NCI-H460 (cell line): ENCODE data around the gene MCM7. TPM values are rescaled to one million over a fixed set of nuclear protein-coding genes. Genes with fewer than 3 reads are reported as not detected.
"Not testable (repeated sequence)": the region's sequence is repeated elsewhere in the genome, so short reads cannot be mapped to it uniquely, and the experiment has no call there.

ENCODE experiments used
- DNase-seq: peaks from one replicate; pipeline ENCODE4 v3.0.0-alpha.2; 2016; ENCODE audit warnings: low read depth; ENCODE audit errors: extremely low read depth
- polyA plus RNA-seq: library from polyadenylated mRNA; depleted of rRNA; stranded (reverse); fragments of >200 nt; gene quantifications from 2 replicates; pipeline ENCODE4 v1.2.3, GENCODE V29; 2014; cell fraction: nucleus; rRNA removed
- total RNA-seq: library from RNA; depleted of rRNA; stranded (reverse); fragments of >200 nt; shearing (Covaris generic); gene quantifications from 2 replicates; pipeline ENCODE4 v1.2.3, GENCODE V29; 2014; rRNA removed

The MCM7 gene
- total RNA-seq: 88.4 and 91.0 TPM in 2 replicates
- polyA plus RNA-seq: 380 and 425 TPM in 2 replicates

GRCh38 chr7:100101016-100101862, at the start of gene MCM7, which contains the start of gene AP4M1:
MCM7 (minus strand) TSS chr7:100101397; CDS start chr7:100101294, 103 bp downstream.
AP4M1 (plus strand) TSS chr7:100101643; CDS start chr7:100101715, 72 bp downstream.
- peak; percentile 99 for DNase-seq

- DNase-seq: peak; percentile 99
These were observed 47.5 kb upstream of the MCM7 start, which contains the start of gene LAMTOR4 for GRCh38 chr7:100148559-100149328. LAMTOR4 (plus strand) TSS chr7:100148918; CDS start chr7:100148973, 55 bp downstream.

DNA sequence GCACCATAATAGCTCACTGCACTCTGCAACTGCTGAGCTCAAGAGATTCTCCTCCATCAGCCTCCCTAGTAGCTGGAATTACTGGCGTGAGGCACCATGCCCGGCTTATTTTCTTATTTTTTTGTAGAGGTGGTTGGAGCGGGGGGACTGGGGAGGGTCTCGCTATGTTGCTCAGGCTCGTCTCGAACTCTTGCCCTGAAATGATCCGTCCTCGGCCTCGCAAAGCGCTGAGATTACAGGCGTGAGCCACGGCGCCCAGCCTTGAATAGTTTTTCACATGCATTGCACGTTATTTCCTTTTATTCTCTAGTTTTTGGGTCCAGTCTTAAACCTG, 47.0 kb upstream of the MCM7 start:
- DNase-seq: no peak

DNA sequence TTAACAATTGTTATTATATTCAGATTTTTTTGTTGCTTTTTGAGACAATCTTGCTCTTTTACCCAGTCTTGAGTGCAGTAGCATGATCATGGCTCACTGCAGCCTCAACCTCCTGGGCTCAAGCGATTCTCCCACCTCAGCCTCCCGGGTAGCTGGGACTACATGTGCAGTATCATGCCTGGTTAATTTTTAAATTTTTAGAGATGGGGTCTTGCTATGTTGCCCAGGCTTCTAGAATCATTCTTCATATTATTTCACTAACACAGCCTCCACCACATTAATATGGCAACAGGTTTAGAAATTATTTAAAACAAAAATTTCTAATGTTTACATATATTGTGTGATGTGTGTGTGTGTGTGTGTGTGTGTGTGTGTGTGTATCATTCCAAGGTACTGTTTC, 46.1 kb upstream of the MCM7 start:
- DNase-seq: no peak

GRCh38 chr7:100146350-100146749, 45.2 kb upstream of the MCM7 start:
- DNase-seq: not testable (repeated sequence)

DNA sequence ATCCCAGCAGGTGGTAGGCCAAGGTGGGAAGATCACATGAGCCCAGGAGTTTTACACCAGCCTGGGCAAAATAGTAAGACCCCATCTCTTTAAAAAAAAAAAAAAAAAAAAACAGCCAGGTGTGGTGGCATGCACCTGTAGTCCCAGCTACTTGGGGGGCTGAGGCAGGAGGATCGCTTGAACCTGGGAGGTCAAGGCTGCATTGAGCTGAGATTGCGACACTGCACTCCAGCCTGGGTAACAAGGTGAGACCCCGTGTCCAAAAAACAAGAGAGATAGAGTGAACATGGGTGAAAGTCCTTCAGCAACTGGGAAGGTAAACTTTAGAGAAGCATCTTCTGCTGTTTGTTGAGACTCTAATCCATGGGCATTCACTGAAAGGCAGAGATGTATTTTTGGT, 41.3 kb upstream of the MCM7 start:
- no peak for DNase-seq

DNA sequence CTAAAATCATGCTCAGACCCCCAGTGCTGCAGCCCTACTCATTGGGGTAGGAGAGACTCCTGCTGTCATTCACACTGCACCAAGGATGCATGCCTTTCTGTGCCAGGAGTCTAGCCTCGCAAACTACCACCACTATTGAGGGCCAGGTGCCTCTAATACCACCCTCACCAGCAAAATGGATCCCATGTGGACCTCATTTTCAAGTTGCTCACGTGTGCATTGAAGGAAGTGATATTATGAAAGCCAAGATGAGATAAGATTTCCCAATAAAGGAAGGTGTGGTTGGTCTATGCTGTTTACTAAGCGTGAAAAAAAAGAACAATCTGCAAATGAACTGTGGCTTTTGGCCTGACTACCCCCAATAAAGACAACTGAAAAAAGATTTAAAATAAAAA, 40.4 kb upstream of the MCM7 start:
- DNase-seq: no peak

GRCh38 chr7:100137851-100138760, 36.9 kb upstream of the MCM7 start:
- no peak for DNase-seq

- peak; percentile 72 for DNase-seq
These were observed 31.5 kb upstream of the MCM7 start for GRCh38 chr7:100132697-100133151.

DNA sequence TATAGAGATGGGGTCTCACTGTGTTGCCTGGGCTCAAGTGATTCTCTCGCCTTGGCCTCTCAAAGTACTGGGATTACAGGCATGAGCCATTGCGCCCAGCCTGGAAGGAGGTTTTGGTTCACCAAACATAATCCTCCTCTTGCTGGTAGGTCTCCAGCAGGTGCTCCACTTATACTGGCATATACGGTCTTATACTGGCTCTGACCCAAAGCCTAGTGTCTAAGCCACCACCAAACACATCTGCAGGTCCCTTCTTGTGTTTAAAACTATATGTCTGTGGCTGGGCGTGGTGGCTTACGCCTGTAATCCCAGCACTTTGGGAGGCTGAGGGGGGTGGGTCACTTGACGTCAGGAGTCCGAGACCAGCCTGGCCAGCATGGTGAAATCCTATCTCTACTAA, 30.9 kb upstream of the MCM7 start:
- no peak for DNase-seq

GRCh38 chr7:100130608-100131453, 29.6 kb upstream of the MCM7 start:
- peak; percentile 60 for DNase-seq

GRCh38 chr7:100130220-100130607, 29.0 kb upstream of the MCM7 start:
- not testable (repeated sequence) for DNase-seq

DNA sequence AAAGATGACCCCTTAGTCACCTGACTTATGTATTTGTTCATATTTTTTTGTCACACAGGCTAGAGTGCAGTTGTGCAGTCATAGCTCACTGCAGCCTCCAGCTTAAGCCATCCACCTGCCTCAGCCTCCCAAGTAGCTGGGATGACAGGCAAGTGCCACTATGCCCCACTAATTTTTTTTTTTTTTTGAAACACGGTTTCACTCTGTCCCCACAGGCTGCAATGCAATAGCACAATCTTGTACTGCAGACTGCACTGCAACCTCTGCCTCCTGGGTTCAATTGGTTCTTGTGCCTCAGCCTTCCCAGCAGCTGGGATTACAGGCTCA, 27.4 kb upstream of the MCM7 start:
- DNase-seq: no peak

- no peak for DNase-seq
These were observed 26.9 kb upstream of the MCM7 start for GRCh38 chr7:100127866-100128636.

DNA sequence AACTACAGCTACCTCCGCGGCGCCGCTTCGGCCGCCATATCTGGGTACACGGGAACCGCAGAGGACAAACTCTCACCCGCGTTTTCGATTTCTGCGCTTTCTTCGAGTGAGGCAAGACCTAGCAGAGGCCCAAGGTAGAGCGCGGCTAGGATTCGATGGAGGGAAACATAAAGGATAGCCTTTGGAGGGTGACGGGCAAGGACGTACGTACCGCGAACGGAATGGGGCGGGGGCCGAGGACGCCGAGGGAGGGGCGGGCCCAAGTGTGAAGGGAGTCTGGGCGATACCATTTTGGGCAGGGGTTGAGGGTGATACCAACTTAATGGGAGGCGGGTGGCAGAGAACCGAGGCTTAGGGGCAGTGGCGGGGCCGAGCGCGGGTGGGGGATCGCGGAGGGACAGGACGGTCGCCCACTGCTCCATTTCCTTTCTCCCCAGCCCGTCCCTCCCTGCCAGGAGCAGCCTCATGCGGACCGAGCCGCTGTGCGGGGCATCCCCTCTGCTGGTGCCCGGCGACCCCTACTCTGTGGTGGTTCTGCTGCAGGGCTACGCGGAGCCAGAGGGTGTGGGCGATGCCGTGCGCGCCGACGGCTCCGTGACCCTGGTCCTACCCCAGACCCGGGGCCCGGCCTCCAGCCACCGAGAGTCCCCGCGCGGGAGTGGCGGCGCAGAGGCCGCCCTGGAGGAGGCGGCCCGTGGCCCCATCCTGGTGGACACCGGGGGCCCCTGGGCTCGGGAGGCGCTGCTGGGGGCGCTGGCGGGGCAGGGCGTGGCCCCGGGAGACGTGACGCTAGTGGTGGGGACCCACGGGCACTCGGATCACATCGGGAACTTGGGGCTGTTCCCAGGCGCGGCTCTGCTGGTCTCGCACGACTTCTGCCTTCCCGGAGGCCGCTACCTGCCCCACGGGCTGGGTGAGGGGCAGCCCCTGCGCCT, 26.0 kb upstream of the MCM7 start, which contains the start of gene MBLAC1:
MBLAC1 (plus strand) TSS at position 37 of the 935 bp plus-strand sequence; CDS start at position 466, 429 bp downstream.
- peak; percentile 84 for DNase-seq

DNA sequence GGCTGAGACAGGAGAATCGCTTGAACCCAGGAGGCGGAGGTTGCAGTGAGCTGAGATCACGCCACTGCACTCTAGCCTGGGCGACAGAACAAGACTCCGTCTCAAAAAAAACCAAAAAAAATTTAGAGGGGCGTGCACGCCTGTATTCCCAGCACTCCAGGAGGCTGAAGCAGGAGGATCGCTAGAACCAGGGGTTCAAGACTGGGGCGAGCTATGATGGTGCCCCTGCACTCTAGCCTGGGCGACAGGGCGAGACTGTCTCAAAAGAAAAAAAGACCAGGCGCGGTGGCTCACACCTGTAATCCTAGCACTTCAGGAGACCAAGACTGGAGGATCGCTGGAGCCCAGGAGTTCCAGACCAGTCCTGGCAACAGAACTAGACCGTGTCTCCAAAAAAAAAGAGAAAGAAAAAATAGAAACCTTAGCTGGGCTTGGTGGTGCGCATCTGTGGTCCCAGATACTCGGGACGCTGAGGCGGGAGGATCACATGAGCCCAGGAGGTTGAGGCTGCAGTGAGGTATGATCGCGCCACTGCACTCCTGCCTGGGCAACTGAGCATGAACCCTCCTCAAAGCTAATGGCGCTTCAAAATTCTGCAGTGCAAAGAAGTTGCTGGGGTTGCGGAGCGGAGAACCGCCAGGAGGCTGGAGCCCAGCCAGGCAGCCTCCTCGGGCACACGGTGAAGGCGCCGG, 25.2 kb upstream of the MCM7 start:
- DNase-seq: no peak
